ENCODE measurements around the gene TDRD6. TPM values are rescaled to one million over a fixed set of nuclear protein-coding genes. Genes with fewer than 3 reads are reported as not detected.
"Not testable (repeated sequence)": the region's sequence is repeated elsewhere in the genome, so short reads cannot be mapped to it uniquely, and the experiment has no call there.

TDRD6 gene
- total RNA-seq, 2 experiments from 2014 or later, result 3.5 to 4.5 TPM

DNA sequence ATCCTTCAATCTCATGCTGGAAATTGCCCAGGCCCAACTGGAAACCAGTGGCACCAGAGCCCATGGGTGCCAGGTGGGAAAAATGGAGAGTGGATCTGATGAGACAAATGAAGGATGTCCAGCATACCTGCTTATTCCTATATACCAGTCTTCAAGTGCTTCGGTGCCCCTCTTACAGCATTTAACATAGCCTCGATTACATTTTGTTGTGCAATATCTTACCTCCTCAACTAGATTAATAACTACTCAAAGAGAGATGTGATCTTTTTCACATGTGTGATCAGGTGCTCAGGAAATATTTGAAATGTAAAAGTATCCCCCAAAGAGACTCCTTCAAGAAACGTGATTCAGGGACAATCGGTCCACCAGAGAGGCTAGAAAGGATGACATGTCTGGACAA, 54.2 kb downstream of the TDRD6 start:
- Histone ChIP-seq H4K20me1 (ENCODE audit: insufficient read depth, low read length) (no peaks in the 10 kb centered on the region), H3K79me2 (ENCODE audit: insufficient read depth, low read depth, low read length) (no peaks in the 10 kb centered on the region), H3K36me3 (ENCODE audit: insufficient read depth, low read length) (no peaks in the 10 kb centered on the region), H3K27ac (ENCODE audit: low read depth, low read length, poor library complexity, severe bottlenecking) (no peak overlapping the region), H2AFZ (ENCODE audit: low read length) (no peak overlapping the region), H3K4me3 (ENCODE audit: low read depth, low read length, poor library complexity, severe bottlenecking) (no peak overlapping the region), H3K4me1 (ENCODE audit: insufficient read depth, low read length, poor library complexity, severe bottlenecking) (no peaks in the 10 kb centered on the region), H3K9me3 (ENCODE audit: low read length) (no peaks in the 10 kb centered on the region), H3K4me2 (ENCODE audit: low read length) (no peak overlapping the region), H3K9me2 (ENCODE audit: insufficient read depth, low read length) (no peaks in the 10 kb centered on the region)
- TF ChIP-seq EZH2phosphoT487 (IDR thresholded peaks at IDR 0.05; ENCODE audit: borderline replicate concordance, low read depth, low read length) (no peak), CTCF (conservative IDR thresholded peaks at IDR 0.05; ENCODE audit: low read length) (no peak)
- ChIA-PET CTCF (ENCODE audit: unreplicated experiment) (no interaction called here), POLR2A (no interaction called here)
- BruUV-seq (replicated peaks), result no TSS peak
- DNase-seq (ENCODE audit: low spot score), result no peak
- intact Hi-C loops (cut with micrococcal nuclease; ENCODE audit: unreplicated experiment), result no loop called here

- intact Hi-C loops (cut with micrococcal nuclease; ENCODE audit: unreplicated experiment), result no loop called here
- CTCF ChIA-PET (ENCODE audit: unreplicated experiment), result no interaction called here
Measured at GRCh38 chr6:46743425-46744158, 55.9 kb downstream of the TDRD6 start.

DNA sequence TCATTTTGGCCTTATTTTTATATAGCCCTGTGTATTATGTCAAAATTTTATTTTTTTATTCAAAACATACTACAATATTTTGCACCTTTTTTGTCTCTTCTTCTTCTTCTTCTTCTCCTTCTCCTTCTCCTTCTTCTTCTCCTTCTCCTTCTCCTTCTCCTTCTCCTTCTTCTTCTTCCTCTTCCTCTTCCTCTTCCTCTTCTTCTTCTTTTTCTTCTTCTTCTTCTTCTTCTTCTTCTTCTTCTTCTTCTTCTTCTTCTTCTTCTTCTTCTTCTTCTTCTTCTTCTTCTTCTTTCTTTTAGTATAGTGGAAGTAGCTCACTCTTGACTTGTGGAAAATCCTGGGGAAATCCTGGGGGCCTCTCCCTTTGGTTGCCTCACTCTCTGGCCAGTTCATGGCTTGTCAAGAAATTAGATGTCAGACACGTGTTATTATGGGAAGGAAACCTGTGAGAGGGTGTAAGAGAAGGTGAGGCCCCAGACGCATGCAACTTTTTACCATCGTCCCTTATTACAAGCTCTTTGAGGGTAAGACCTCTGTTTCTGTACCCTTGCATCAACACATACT, 56.6 kb downstream of the TDRD6 start:
- H4K20me1 ChIP-seq (ENCODE audit: insufficient read depth, low read length); H3K27ac ChIP-seq (ENCODE audit: low read depth, low read length, poor library complexity, severe bottlenecking); intact Hi-C loops (cut with micrococcal nuclease; ENCODE audit: unreplicated experiment); H3K4me1 ChIP-seq (ENCODE audit: insufficient read depth, low read length, poor library complexity, severe bottlenecking); H3K4me2 ChIP-seq (ENCODE audit: low read length); CTCF ChIA-PET (ENCODE audit: unreplicated experiment); BruUV-seq (replicated peaks); H3K9me2 ChIP-seq (ENCODE audit: insufficient read depth, low read length); H3K36me3 ChIP-seq (ENCODE audit: insufficient read depth, low read length); H3K79me2 ChIP-seq (ENCODE audit: insufficient read depth, low read depth, low read length); H3K4me3 ChIP-seq (ENCODE audit: low read depth, low read length, poor library complexity, severe bottlenecking); H3K9me3 ChIP-seq (ENCODE audit: low read length); POLR2A ChIA-PET; H2AFZ ChIP-seq (ENCODE audit: low read length); DNase-seq (ENCODE audit: low spot score): not testable (repeated sequence)

More at GRCh38 chr6:46743425-46744158, 55.9 kb downstream of the TDRD6 start:
- H3K4me1 ChIP-seq (ENCODE audit: insufficient read depth, low read length, poor library complexity, severe bottlenecking), result no peaks in the 10 kb centered on the region
- POLR2A ChIA-PET, result no interaction called here
- BruUV-seq (replicated peaks), result no TSS peak
- H2AFZ ChIP-seq (ENCODE audit: low read length), result no peak overlapping the region
- no peaks in the 10 kb centered on the region for H3K36me3 ChIP-seq (ENCODE audit: insufficient read depth, low read length)
- H3K27ac ChIP-seq (ENCODE audit: low read depth, low read length, poor library complexity, severe bottlenecking), result no peak overlapping the region
- H3K9me2 ChIP-seq (ENCODE audit: insufficient read depth, low read length), result no peaks in the 10 kb centered on the region
- H3K4me3 ChIP-seq (ENCODE audit: low read depth, low read length, poor library complexity, severe bottlenecking), result no peak overlapping the region
- no peak for DNase-seq (ENCODE audit: low spot score)
- H3K4me2 ChIP-seq (ENCODE audit: low read length), result no peak overlapping the region
- TF ChIP-seq EZH2phosphoT487 (IDR thresholded peaks at IDR 0.05; ENCODE audit: borderline replicate concordance, low read depth, low read length) (no peak), CTCF (conservative IDR thresholded peaks at IDR 0.05; ENCODE audit: low read length) (no peak)
- no peaks in the 10 kb centered on the region for H3K9me3 ChIP-seq (ENCODE audit: low read length)
- no peaks in the 10 kb centered on the region for H4K20me1 ChIP-seq (ENCODE audit: insufficient read depth, low read length)
- H3K79me2 ChIP-seq (ENCODE audit: insufficient read depth, low read depth, low read length), result no peaks in the 10 kb centered on the region
